HEK293 (cell line): ENCODE measurements around the gene OGFOD3.

Source experiments
- EGR2 ChIP-seq: fragments of 450-650 bp; formaldehyde crosslinking; IDR thresholded peaks from 2 replicates; pipeline ENCODE4 v1.5.1; 2016; ENCODE audit warnings: low read depth, missing biosample characterization, missing genetic modification characterization
- ELK4 ChIP-seq: IDR thresholded peaks from 2 replicates; pipeline ENCODE4 v1.6.1; 2011; ENCODE audit warnings: mild to moderate bottlenecking, low read depth, low read length, borderline replicate concordance
- IKZF3 ChIP-seq: fragments of 450-650 bp; IDR thresholded peaks from 2 replicates; pipeline ENCODE4 v1.5.0; 2018; ENCODE audit warnings: missing biosample characterization, mild to moderate bottlenecking, missing genetic modification characterization, moderate library complexity
- KLF10 ChIP-seq: fragments of 450-650 bp; IDR thresholded peaks from 2 replicates; pipeline ENCODE4 v1.5.1; 2018; ENCODE audit warnings: missing biosample characterization, mild to moderate bottlenecking, missing genetic modification characterization
- KLF8 ChIP-seq: fragments of 450-650 bp; formaldehyde crosslinking; IDR thresholded peaks from 2 replicates; pipeline ENCODE4 v1.5.1; 2016; ENCODE audit warnings: missing biosample characterization, missing genetic modification characterization
- KLF9 ChIP-seq: fragments of 450-650 bp; formaldehyde crosslinking; IDR thresholded peaks from 2 replicates; pipeline ENCODE4 v1.5.1; 2016; ENCODE audit warnings: missing biosample characterization, missing genetic modification characterization, low read depth
- YY2 ChIP-seq: fragments of 450-650 bp; formaldehyde crosslinking; IDR thresholded peaks from 2 replicates; pipeline ENCODE4 v1.5.1; 2016; ENCODE audit warnings: missing biosample characterization, missing genetic modification characterization
- ZBTB11 ChIP-seq: fragments of 450-650 bp; formaldehyde crosslinking; conservative IDR thresholded peaks from 2 replicates; pipeline ENCODE4 v1.5.1; 2016; ENCODE audit warnings: low read depth, missing biosample characterization, missing genetic modification characterization
- ZBTB20 ChIP-seq: fragments of 450-650 bp; formaldehyde crosslinking; IDR thresholded peaks from 2 replicates; pipeline ENCODE4 v1.5.1; 2016; ENCODE audit warnings: missing biosample characterization, missing genetic modification characterization
- ZBTB26 ChIP-seq: fragments of 450-650 bp; formaldehyde crosslinking; optimal IDR thresholded peaks from 2 replicates; pipeline ENCODE3; 2016; ENCODE audit warnings: missing biosample characterization, mild to moderate bottlenecking, missing genetic modification characterization
- ZBTB44 ChIP-seq: fragments of 450-650 bp; IDR thresholded peaks from 2 replicates; pipeline ENCODE4 v1.5.1; 2018; ENCODE audit warnings: missing biosample characterization, mild to moderate bottlenecking, missing genetic modification characterization
- ZEB2 ChIP-seq: fragments of 450-650 bp; formaldehyde crosslinking; IDR thresholded peaks from 2 replicates; pipeline ENCODE4 v1.5.1; 2016; ENCODE audit warnings: missing biosample characterization, missing genetic modification characterization
- ZFHX2 ChIP-seq: fragments of 450-650 bp; formaldehyde crosslinking; conservative IDR thresholded peaks from 2 replicates; pipeline ENCODE4 v1.5.1; 2016; ENCODE audit warnings: missing biosample characterization, missing genetic modification characterization
- ZFP37 ChIP-seq: fragments of 450-650 bp; formaldehyde crosslinking; IDR thresholded peaks from 2 replicates; pipeline ENCODE4 v1.5.1; 2016; ENCODE audit warnings: missing biosample characterization, missing genetic modification characterization
- ZIC2 ChIP-seq: fragments of 450-650 bp; formaldehyde crosslinking; IDR thresholded peaks from 2 replicates; pipeline ENCODE4 v1.5.1; 2016; ENCODE audit warnings: missing biosample characterization, missing genetic modification characterization
- ZNF223 ChIP-seq: fragments of 450-650 bp; formaldehyde crosslinking; IDR thresholded peaks from 2 replicates; pipeline ENCODE4 v1.5.1; 2016; ENCODE audit warnings: missing biosample characterization, missing genetic modification characterization
- ZNF600 ChIP-seq: fragments of 450-650 bp; formaldehyde crosslinking; IDR thresholded peaks from 2 replicates; pipeline ENCODE4 v1.5.1; 2016; ENCODE audit warnings: missing biosample characterization, missing genetic modification characterization
- ZNF626 ChIP-seq: fragments of 450-650 bp; sonication (Bioruptor Pico); formaldehyde crosslinking; IDR thresholded peaks from 2 replicates; pipeline ENCODE4 v1.5.1; 2018; ENCODE audit warnings: missing biosample characterization, missing genetic modification characterization, inconsistent platforms
- ZSCAN30 ChIP-seq: fragments of 450-650 bp; IDR thresholded peaks from 2 replicates; pipeline ENCODE4 v1.5.1; 2018; ENCODE audit warnings: missing biosample characterization, mild to moderate bottlenecking, missing genetic modification characterization, moderate library complexity
- TF ChIP-seq, protein P1 (sequence below): fragments of 450-650 bp; formaldehyde crosslinking; IDR thresholded peaks from 2 replicates; pipeline ENCODE4 v1.5.1; 2016; ENCODE audit warnings: missing biosample characterization, missing genetic modification characterization
- TF ChIP-seq, protein P2 (sequence below): fragments of 450-650 bp; formaldehyde crosslinking; IDR thresholded peaks from 2 replicates; pipeline ENCODE4 v1.5.1; 2016; ENCODE audit warnings: missing biosample characterization, missing genetic modification characterization

OGFOD3 gene

GRCh38 chr17:82450357-82451106, 32.1 kb upstream of the OGFOD3 start, which contains the start of gene CYBC1 (continued):
- TF ChIP-seq KLF8 (tag by site-specific recombination) (peak; percentile 87), ZBTB11 (peak; percentile 77), ZFP37 (tag by site-specific recombination) (no peak), YY2 (no peak), ZNF626 (tag by site-specific recombination) (no peak), IKZF3 (tag by site-specific recombination) (peak; percentile 63), ZIC2 (tag by site-specific recombination) (peak; percentile 76), ZFHX2 (tag by site-specific recombination) (peak; percentile 68), ZNF223 (tag by site-specific recombination) (no peak), ZBTB26 (tag by site-specific recombination) (peak; percentile 99), KLF9 (tag by site-specific recombination) (peak; percentile 98), KLF10 (tag by site-specific recombination) (peak; percentile 97), ZBTB44 (tag by site-specific recombination) (peak; percentile 35; the same call in 1 of the 2 replicates), ELK4 (peak; percentile 40; the same call in 1 of the 2 replicates), ZEB2 (tag by site-specific recombination) (0 out of 2 replicates have a peak, but pooled peaks have one; percentile 42), ZSCAN30 (tag by site-specific recombination) (peak; percentile 50; the same call in 1 of the 2 replicates), EGR2 (tag by site-specific recombination) (peak; percentile 36; the same call in 1 of the 2 replicates), ZNF600 (tag by site-specific recombination) (peak; percentile 91), ZBTB20 (tag by site-specific recombination) (peak; percentile 14; the same call in 1 of the 2 replicates)
- TF ChIP-seq, protein P1, sequence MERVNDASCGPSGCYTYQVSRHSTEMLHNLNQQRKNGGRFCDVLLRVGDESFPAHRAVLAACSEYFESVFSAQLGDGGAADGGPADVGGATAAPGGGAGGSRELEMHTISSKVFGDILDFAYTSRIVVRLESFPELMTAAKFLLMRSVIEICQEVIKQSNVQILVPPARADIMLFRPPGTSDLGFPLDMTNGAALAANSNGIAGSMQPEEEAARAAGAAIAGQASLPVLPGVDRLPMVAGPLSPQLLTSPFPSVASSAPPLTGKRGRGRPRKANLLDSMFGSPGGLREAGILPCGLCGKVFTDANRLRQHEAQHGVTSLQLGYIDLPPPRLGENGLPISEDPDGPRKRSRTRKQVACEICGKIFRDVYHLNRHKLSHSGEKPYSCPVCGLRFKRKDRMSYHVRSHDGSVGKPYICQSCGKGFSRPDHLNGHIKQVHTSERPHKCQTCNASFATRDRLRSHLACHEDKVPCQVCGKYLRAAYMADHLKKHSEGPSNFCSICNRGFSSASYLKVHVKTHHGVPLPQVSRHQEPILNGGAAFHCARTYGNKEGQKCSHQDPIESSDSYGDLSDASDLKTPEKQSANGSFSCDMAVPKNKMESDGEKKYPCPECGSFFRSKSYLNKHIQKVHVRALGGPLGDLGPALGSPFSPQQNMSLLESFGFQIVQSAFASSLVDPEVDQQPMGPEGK, result peak; percentile 63
- TF ChIP-seq, protein P2, sequence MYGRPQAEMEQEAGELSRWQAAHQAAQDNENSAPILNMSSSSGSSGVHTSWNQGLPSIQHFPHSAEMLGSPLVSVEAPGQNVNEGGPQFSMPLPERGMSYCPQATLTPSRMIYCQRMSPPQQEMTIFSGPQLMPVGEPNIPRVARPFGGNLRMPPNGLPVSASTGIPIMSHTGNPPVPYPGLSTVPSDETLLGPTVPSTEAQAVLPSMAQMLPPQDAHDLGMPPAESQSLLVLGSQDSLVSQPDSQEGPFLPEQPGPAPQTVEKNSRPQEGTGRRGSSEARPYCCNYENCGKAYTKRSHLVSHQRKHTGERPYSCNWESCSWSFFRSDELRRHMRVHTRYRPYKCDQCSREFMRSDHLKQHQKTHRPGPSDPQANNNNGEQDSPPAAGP, result 0 out of 2 replicates have a peak, but pooled peaks have one; percentile 37
- TF ChIP-seq, all 188 proteins: peak for 41
